Measurements from ENCODE around the gene ADORA1.

Gene ADORA1

GRCh38 chr1:203199816-203200571 is 72.5 kb downstream of the ADORA1 start:
- no peak overlapping the region for H3K4me3 ChIP-seq (ENCODE audit: low read length)
- DNase-seq (ENCODE audit: low read depth): peak; percentile 78
- no peak for TF ChIP-seq CTCF (conservative IDR thresholded peaks at IDR 0.05; ENCODE audit: low read length)

- DNase-seq (ENCODE audit: low read depth): no peak
- TF ChIP-seq CTCF (conservative IDR thresholded peaks at IDR 0.05; ENCODE audit: low read length): no peak
- no peak overlapping the region for H3K4me3 ChIP-seq (ENCODE audit: low read length)
Measured at GRCh38 chr1:203200916-203201315, 73.4 kb downstream of the ADORA1 start.

- DNase-seq (ENCODE audit: low read depth): no peak
- TF ChIP-seq CTCF (conservative IDR thresholded peaks at IDR 0.05; ENCODE audit: low read length): no peak
- H3K4me3 ChIP-seq (ENCODE audit: low read length): no peak overlapping the region
Measured at GRCh38 chr1:203201516-203202205, 74.1 kb downstream of the ADORA1 start.

GRCh38 chr1:203202431-203203245 is 75.1 kb downstream of the ADORA1 start:
- TF ChIP-seq CTCF (conservative IDR thresholded peaks at IDR 0.05; ENCODE audit: low read length): no peak
- peak; percentile 89 for DNase-seq (ENCODE audit: low read depth)
- no peak overlapping the region for H3K4me3 ChIP-seq (ENCODE audit: low read length)

GRCh38 chr1:203204756-203205155 is 77.2 kb downstream of the ADORA1 start:
- DNase-seq (ENCODE audit: low read depth): no peak
- TF ChIP-seq CTCF (conservative IDR thresholded peaks at IDR 0.05; ENCODE audit: low read length): no peak
- no peak overlapping the region for H3K4me3 ChIP-seq (ENCODE audit: low read length)

GRCh38 chr1:203206129-203206687 is 78.7 kb downstream of the ADORA1 start:
- no peak for TF ChIP-seq CTCF (conservative IDR thresholded peaks at IDR 0.05; ENCODE audit: low read length)
- no peak for DNase-seq (ENCODE audit: low read depth)
- H3K4me3 ChIP-seq (ENCODE audit: low read length): no peak overlapping the region
